Endothelial cell of umbilical vein (primary cell): ENCODE data around the gene SORCS2.

Source experiments
- EZH2 ChIP-seq: IDR thresholded peaks from 2 replicates; pipeline ENCODE4 v1.6.1; 2012; ENCODE audit warnings: borderline replicate concordance, low read depth, mild to moderate bottlenecking, moderate library complexity, low read length, inconsistent platforms; ENCODE audit not compliant: severe bottlenecking
- FOS ChIP-seq: IDR thresholded peaks from 2 replicates; pipeline ENCODE4 v1.6.1; 2011; ENCODE audit warnings: mild to moderate bottlenecking, low read length, moderate library complexity, borderline replicate concordance; ENCODE audit not compliant: insufficient read depth
- GATA2 ChIP-seq: IDR thresholded peaks from 2 replicates; pipeline ENCODE4 v1.7.0; 2011; ENCODE audit warnings: low read depth, mild to moderate bottlenecking, moderate library complexity, mixed read lengths, low read length; ENCODE audit not compliant: insufficient read length, insufficient read depth
- MYC ChIP-seq: IDR thresholded peaks from one replicate; pipeline ENCODE4 v1.6.1; 2011; ENCODE audit warnings: mild to moderate bottlenecking, low read depth, low read length
- POLR2A ChIP-seq: IDR thresholded peaks from 2 replicates; pipeline ENCODE4 v1.6.1; 2012; ENCODE audit warnings: low read depth, mild to moderate bottlenecking, control low read depth, low read length
- POLR2AphosphoS5 ChIP-seq: IDR thresholded peaks from 2 replicates; pipeline ENCODE4 v1.6.1; 2012; ENCODE audit warnings: low read depth, mild to moderate bottlenecking, control low read depth, low read length, moderate library complexity; ENCODE audit not compliant: insufficient read depth
- TF ChIP-seq, protein P1 (sequence below), 2 donors: IDR thresholded peaks; 1 replicate in 1 of 2; 2 replicates in 1 of 2; pipeline ENCODE4 v1.5.1; 2011; ENCODE audit warnings: low read length in 2 of 2, mild to moderate bottlenecking in 2 of 2, moderate library complexity in 2 of 2, control low read depth in 1 of 2, inconsistent platforms in 1 of 2, low read depth in 1 of 2; ENCODE audit not compliant: insufficient read depth in 1 of 2; ENCODE audit errors: extremely low read depth in 1 of 2
- TF ChIP-seq, protein P2 (sequence below): IDR thresholded peaks from 2 replicates; pipeline ENCODE4 v1.6.1; 2011; ENCODE audit not compliant: insufficient read depth, insufficient read length

DNA sequence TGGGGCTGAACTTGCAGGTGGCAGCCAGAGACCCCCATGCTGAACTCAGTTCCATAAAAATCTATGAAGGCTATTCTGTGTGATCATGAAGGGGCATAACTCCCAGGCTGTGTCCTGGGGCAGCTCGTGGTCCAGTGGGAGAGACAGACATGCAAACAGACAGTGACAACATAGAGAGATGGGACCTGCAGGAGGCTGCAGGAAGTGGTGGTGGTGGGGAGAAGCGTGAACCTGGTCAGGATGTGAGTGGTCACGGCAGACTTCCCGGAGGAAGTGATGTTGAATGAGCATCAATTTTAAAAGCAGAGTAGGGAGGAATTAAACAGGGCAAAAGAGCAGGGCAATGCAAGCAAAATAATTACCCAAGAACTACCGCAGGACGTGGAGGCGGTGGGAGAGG lies 23.2 kb upstream of the SORCS2 start:
- TF ChIP-seq, protein P1, sequence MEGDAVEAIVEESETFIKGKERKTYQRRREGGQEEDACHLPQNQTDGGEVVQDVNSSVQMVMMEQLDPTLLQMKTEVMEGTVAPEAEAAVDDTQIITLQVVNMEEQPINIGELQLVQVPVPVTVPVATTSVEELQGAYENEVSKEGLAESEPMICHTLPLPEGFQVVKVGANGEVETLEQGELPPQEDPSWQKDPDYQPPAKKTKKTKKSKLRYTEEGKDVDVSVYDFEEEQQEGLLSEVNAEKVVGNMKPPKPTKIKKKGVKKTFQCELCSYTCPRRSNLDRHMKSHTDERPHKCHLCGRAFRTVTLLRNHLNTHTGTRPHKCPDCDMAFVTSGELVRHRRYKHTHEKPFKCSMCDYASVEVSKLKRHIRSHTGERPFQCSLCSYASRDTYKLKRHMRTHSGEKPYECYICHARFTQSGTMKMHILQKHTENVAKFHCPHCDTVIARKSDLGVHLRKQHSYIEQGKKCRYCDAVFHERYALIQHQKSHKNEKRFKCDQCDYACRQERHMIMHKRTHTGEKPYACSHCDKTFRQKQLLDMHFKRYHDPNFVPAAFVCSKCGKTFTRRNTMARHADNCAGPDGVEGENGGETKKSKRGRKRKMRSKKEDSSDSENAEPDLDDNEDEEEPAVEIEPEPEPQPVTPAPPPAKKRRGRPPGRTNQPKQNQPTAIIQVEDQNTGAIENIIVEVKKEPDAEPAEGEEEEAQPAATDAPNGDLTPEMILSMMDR (IDR thresholded peaks at IDR 0.05; ENCODE audit: extremely low read depth in 1 of 2, insufficient read depth in 1 of 2, low read depth in 1 of 2, low read length in 2 of 2), result no peak
- no peak for TF ChIP-seq POLR2A
- TF ChIP-seq EZH2, result no peak
- TF ChIP-seq, protein P2, sequence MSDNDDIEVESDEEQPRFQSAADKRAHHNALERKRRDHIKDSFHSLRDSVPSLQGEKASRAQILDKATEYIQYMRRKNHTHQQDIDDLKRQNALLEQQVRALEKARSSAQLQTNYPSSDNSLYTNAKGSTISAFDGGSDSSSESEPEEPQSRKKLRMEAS, result no peak
- no peak for TF ChIP-seq POLR2AphosphoS5
- TF ChIP-seq MYC, result no peak
- TF ChIP-seq GATA2, result no peak
- TF ChIP-seq FOS, result no peak
